ENCODE measurements around the gene IL1RAPL1.

The IL1RAPL1 gene

GRCh38 chrX:29724316-29724715 lies 1137.1 kb downstream of the IL1RAPL1 start:
- DNase-seq (ENCODE audit: low read depth in 4 of 4, low spot score in 1 of 4), result no peak

GRCh38 chrX:29726811-29727210 lies 1139.6 kb downstream of the IL1RAPL1 start:
- no peak for DNase-seq (ENCODE audit: low read depth in 4 of 4, low spot score in 1 of 4)

- DNase-seq (ENCODE audit: low read depth in 4 of 4, low spot score in 1 of 4), result no peak
Measured at GRCh38 chrX:29728639-29729038, 1141.4 kb downstream of the IL1RAPL1 start.

- no peak for DNase-seq (ENCODE audit: low read depth in 4 of 4, low spot score in 1 of 4)
Measured at GRCh38 chrX:29744966-29745365, 1157.7 kb downstream of the IL1RAPL1 start.

- no peak for DNase-seq (ENCODE audit: low read depth in 4 of 4, low spot score in 1 of 4)
Measured at GRCh38 chrX:29746326-29746725, 1159.1 kb downstream of the IL1RAPL1 start.

- no peak for DNase-seq (ENCODE audit: low read depth in 4 of 4, low spot score in 1 of 4)
Measured at GRCh38 chrX:29762006-29762405, 1174.8 kb downstream of the IL1RAPL1 start.

GRCh38 chrX:29775890-29776289 lies 1188.6 kb downstream of the IL1RAPL1 start:
- no peak for DNase-seq (ENCODE audit: low read depth in 4 of 4, low spot score in 1 of 4)

GRCh38 chrX:29787656-29788055 lies 1200.4 kb downstream of the IL1RAPL1 start:
- DNase-seq (ENCODE audit: low read depth in 4 of 4, low spot score in 1 of 4), result no peak

- DNase-seq (ENCODE audit: low read depth in 4 of 4, low spot score in 1 of 4), result no peak
Measured at GRCh38 chrX:29788991-29789699, 1201.9 kb downstream of the IL1RAPL1 start.

GRCh38 chrX:29792335-29792734 lies 1205.1 kb downstream of the IL1RAPL1 start:
- no peak for DNase-seq (ENCODE audit: low read depth in 4 of 4, low spot score in 1 of 4)

GRCh38 chrX:29797156-29797555 lies 1209.9 kb downstream of the IL1RAPL1 start:
- DNase-seq (ENCODE audit: low read depth in 4 of 4, low spot score in 1 of 4), result no peak

GRCh38 chrX:29798469-29798868 lies 1211.2 kb downstream of the IL1RAPL1 start:
- DNase-seq (ENCODE audit: low read depth in 4 of 4, low spot score in 1 of 4), result no peak

GRCh38 chrX:29813174-29813573 lies 1225.9 kb downstream of the IL1RAPL1 start:
- no peak for DNase-seq (ENCODE audit: low read depth in 4 of 4, low spot score in 1 of 4)

GRCh38 chrX:29824176-29824906 lies 1237.1 kb downstream of the IL1RAPL1 start:
- DNase-seq (ENCODE audit: low read depth in 4 of 4, low spot score in 1 of 4), result no peak

GRCh38 chrX:29826742-29827141 lies 1239.5 kb downstream of the IL1RAPL1 start:
- no peak for DNase-seq (ENCODE audit: low read depth in 4 of 4, low spot score in 1 of 4)

GRCh38 chrX:29834311-29834710 lies 1247.1 kb downstream of the IL1RAPL1 start:
- no peak for DNase-seq (ENCODE audit: low read depth in 4 of 4, low spot score in 1 of 4)

GRCh38 chrX:29834764-29835163 lies 1247.5 kb downstream of the IL1RAPL1 start:
- DNase-seq (ENCODE audit: low read depth in 4 of 4, low spot score in 1 of 4), result no peak

- DNase-seq (ENCODE audit: low read depth in 4 of 4, low spot score in 1 of 4), result no peak
Measured at GRCh38 chrX:29841750-29842149, 1254.5 kb downstream of the IL1RAPL1 start.

- no peak for DNase-seq (ENCODE audit: low read depth in 4 of 4, low spot score in 1 of 4)
Measured at GRCh38 chrX:29842552-29842951, 1255.3 kb downstream of the IL1RAPL1 start.

GRCh38 chrX:29851857-29852605 lies 1264.8 kb downstream of the IL1RAPL1 start:
- DNase-seq (ENCODE audit: low read depth in 4 of 4, low spot score in 1 of 4), result no peak

- DNase-seq (ENCODE audit: low read depth in 4 of 4, low spot score in 1 of 4), result no peak
Measured at GRCh38 chrX:29852767-29853166, 1265.5 kb downstream of the IL1RAPL1 start.

- DNase-seq (ENCODE audit: low read depth in 4 of 4, low spot score in 1 of 4), result no peak
Measured at GRCh38 chrX:29858714-29859113, 1271.5 kb downstream of the IL1RAPL1 start.
